ENCODE measurements around the gene OBI1.
"Not testable (repeated sequence)": the region's sequence is repeated elsewhere in the genome, so short reads cannot be mapped to it uniquely, and the experiment has no call there.

The OBI1 gene

GRCh38 chr13:78649997-78650716 is 8.8 kb downstream of the OBI1 start:
- WGBS (ENCODE audit: insufficient coverage, insufficient read length), result 100% methylated on average over 1 of the region's 3 CpGs
- DNase-seq (ENCODE audit: low read depth, low spot score), result no peak
- Histone ChIP-seq H3K4me3 (ENCODE audit: low read length) (no peak overlapping the region), H3K27ac (ENCODE audit: low read length) (no peak overlapping the region), H3K9me3 (ENCODE audit: control insufficient read depth, insufficient read depth, low read length) (no peaks in the 10 kb centered on the region), H3K27me3 (ENCODE audit: control insufficient read depth, insufficient read depth, low read length) (no peaks in the 10 kb centered on the region), H3K4me1 (ENCODE audit: control insufficient read depth, insufficient read depth, low read length) (no peaks in the 10 kb centered on the region; the same call in 1 of the 2 replicates), H3K36me3 (ENCODE audit: control insufficient read depth, insufficient read depth, low read length) (no peaks in the 10 kb centered on the region)

GRCh38 chr13:78647109-78647678 is 11.8 kb downstream of the OBI1 start:
- H3K27me3 ChIP-seq (ENCODE audit: control insufficient read depth, insufficient read depth, low read length); H3K4me1 ChIP-seq (ENCODE audit: control insufficient read depth, insufficient read depth, low read length); DNase-seq (ENCODE audit: low read depth, low spot score); H3K27ac ChIP-seq (ENCODE audit: low read length); H3K4me3 ChIP-seq (ENCODE audit: low read length); H3K9me3 ChIP-seq (ENCODE audit: control insufficient read depth, insufficient read depth, low read length); H3K36me3 ChIP-seq (ENCODE audit: control insufficient read depth, insufficient read depth, low read length): not testable (repeated sequence)
- WGBS (ENCODE audit: insufficient coverage, insufficient read length), result no CpG with 5 or more reads among the region's 11 CpGs

GRCh38 chr13:78638216-78638615 is 20.7 kb downstream of the OBI1 start:
- WGBS (ENCODE audit: insufficient coverage, insufficient read length), result no CpG with 5 or more reads among the region's 4 CpGs
- Histone ChIP-seq H3K4me1 (ENCODE audit: control insufficient read depth, insufficient read depth, low read length) (no peaks in the 10 kb centered on the region), H3K36me3 (ENCODE audit: control insufficient read depth, insufficient read depth, low read length) (no peaks in the 10 kb centered on the region; the same call in 1 of the 2 replicates), H3K27ac (ENCODE audit: low read length) (no peak overlapping the region), H3K4me3 (ENCODE audit: low read length) (no peak overlapping the region), H3K27me3 (ENCODE audit: control insufficient read depth, insufficient read depth, low read length) (no peaks in the 10 kb centered on the region), H3K9me3 (ENCODE audit: control insufficient read depth, insufficient read depth, low read length) (no peaks in the 10 kb centered on the region)
- DNase-seq (ENCODE audit: low read depth, low spot score), result no peak

- Histone ChIP-seq H3K4me3 (ENCODE audit: low read length) (no peak overlapping the region), H3K27ac (ENCODE audit: low read length) (no peak overlapping the region), H3K4me1 (ENCODE audit: control insufficient read depth, insufficient read depth, low read length) (no peaks in the 10 kb centered on the region), H3K27me3 (ENCODE audit: control insufficient read depth, insufficient read depth, low read length) (no peaks in the 10 kb centered on the region), H3K9me3 (ENCODE audit: control insufficient read depth, insufficient read depth, low read length) (no peaks in the 10 kb centered on the region), H3K36me3 (ENCODE audit: control insufficient read depth, insufficient read depth, low read length) (no peaks in the 10 kb centered on the region; the same call in 1 of the 2 replicates)
- no peak for DNase-seq (ENCODE audit: low read depth, low spot score)
Observed at GRCh38 chr13:78636495-78636894, 22.5 kb downstream of the OBI1 start.

GRCh38 chr13:78632996-78633395 is 26.0 kb downstream of the OBI1 start:
- H3K4me1 ChIP-seq (ENCODE audit: control insufficient read depth, insufficient read depth, low read length), result no peaks in the 10 kb centered on the region
- H3K4me3 ChIP-seq (ENCODE audit: low read length), result no peak overlapping the region
- H3K36me3 ChIP-seq (ENCODE audit: control insufficient read depth, insufficient read depth, low read length), result no peaks in the 10 kb centered on the region; the same call in 1 of the 2 replicates
- no CpG with 5 or more reads among the region's 4 CpGs for WGBS (ENCODE audit: insufficient coverage, insufficient read length)
- H3K9me3 ChIP-seq (ENCODE audit: control insufficient read depth, insufficient read depth, low read length), result no peaks in the 10 kb centered on the region
- H3K27me3 ChIP-seq (ENCODE audit: control insufficient read depth, insufficient read depth, low read length), result no peaks in the 10 kb centered on the region
- no peak for DNase-seq (ENCODE audit: low read depth, low spot score)
- H3K27ac ChIP-seq (ENCODE audit: low read length), result no peak overlapping the region

- H3K4me1 ChIP-seq (ENCODE audit: control insufficient read depth, insufficient read depth, low read length), result no peaks in the 10 kb centered on the region
- H3K9me3 ChIP-seq (ENCODE audit: control insufficient read depth, insufficient read depth, low read length), result no peaks in the 10 kb centered on the region
- H3K27ac ChIP-seq (ENCODE audit: low read length), result no peak overlapping the region
- no peak overlapping the region for H3K4me3 ChIP-seq (ENCODE audit: low read length)
- no peak for DNase-seq (ENCODE audit: low read depth, low spot score)
- no peaks in the 10 kb centered on the region; the same call in 1 of the 2 replicates for H3K36me3 ChIP-seq (ENCODE audit: control insufficient read depth, insufficient read depth, low read length)
- no peaks in the 10 kb centered on the region for H3K27me3 ChIP-seq (ENCODE audit: control insufficient read depth, insufficient read depth, low read length)
- no CpG with 5 or more reads among the region's 1 CpG for WGBS (ENCODE audit: insufficient coverage, insufficient read length)
Observed at GRCh38 chr13:78631077-78631476, 27.9 kb downstream of the OBI1 start.

GRCh38 chr13:78630511-78630910 is 28.4 kb downstream of the OBI1 start:
- Histone ChIP-seq H3K36me3 (ENCODE audit: control insufficient read depth, insufficient read depth, low read length) (no peaks in the 10 kb centered on the region; the same call in 1 of the 2 replicates), H3K4me1 (ENCODE audit: control insufficient read depth, insufficient read depth, low read length) (no peaks in the 10 kb centered on the region), H3K27me3 (ENCODE audit: control insufficient read depth, insufficient read depth, low read length) (no peaks in the 10 kb centered on the region), H3K4me3 (ENCODE audit: low read length) (no peak overlapping the region), H3K27ac (ENCODE audit: low read length) (no peak overlapping the region), H3K9me3 (ENCODE audit: control insufficient read depth, insufficient read depth, low read length) (no peaks in the 10 kb centered on the region)
- DNase-seq (ENCODE audit: low read depth, low spot score), result no peak
- no CpG with 5 or more reads among the region's 1 CpG for WGBS (ENCODE audit: insufficient coverage, insufficient read length)

- Histone ChIP-seq H3K27ac (ENCODE audit: low read length) (no peak overlapping the region), H3K4me1 (ENCODE audit: control insufficient read depth, insufficient read depth, low read length) (no peaks in the 10 kb centered on the region), H3K36me3 (ENCODE audit: control insufficient read depth, insufficient read depth, low read length) (no peaks in the 10 kb centered on the region), H3K9me3 (ENCODE audit: control insufficient read depth, insufficient read depth, low read length) (no peaks in the 10 kb centered on the region), H3K4me3 (ENCODE audit: low read length) (no peak overlapping the region), H3K27me3 (ENCODE audit: control insufficient read depth, insufficient read depth, low read length) (no peaks in the 10 kb centered on the region)
- DNase-seq (ENCODE audit: low read depth, low spot score), result no peak
- no CpG with 5 or more reads among the region's 2 CpGs for WGBS (ENCODE audit: insufficient coverage, insufficient read length)
Observed at GRCh38 chr13:78625384-78625783, 33.6 kb downstream of the OBI1 start.

- Histone ChIP-seq H3K9me3 (ENCODE audit: control insufficient read depth, insufficient read depth, low read length) (no peaks in the 10 kb centered on the region), H3K36me3 (ENCODE audit: control insufficient read depth, insufficient read depth, low read length) (no peaks in the 10 kb centered on the region), H3K27me3 (ENCODE audit: control insufficient read depth, insufficient read depth, low read length) (no peaks in the 10 kb centered on the region), H3K27ac (ENCODE audit: low read length) (no peak overlapping the region), H3K4me3 (ENCODE audit: low read length) (no peak overlapping the region), H3K4me1 (ENCODE audit: control insufficient read depth, insufficient read depth, low read length) (no peaks in the 10 kb centered on the region)
- DNase-seq (ENCODE audit: low read depth, low spot score), result no peak
- no CpG with 5 or more reads among the region's 3 CpGs for WGBS (ENCODE audit: insufficient coverage, insufficient read length)
Observed at GRCh38 chr13:78623132-78623531, 35.8 kb downstream of the OBI1 start.

- no peaks in the 10 kb centered on the region; the same call in 1 of the 2 replicates for H3K27me3 ChIP-seq (ENCODE audit: control insufficient read depth, insufficient read depth, low read length)
- H3K27ac ChIP-seq (ENCODE audit: low read length), result no peak overlapping the region
- WGBS (ENCODE audit: insufficient coverage, insufficient read length), result no CpG with 5 or more reads among the region's 2 CpGs
- H3K4me1 ChIP-seq (ENCODE audit: control insufficient read depth, insufficient read depth, low read length), result no peaks in the 10 kb centered on the region
- no peak overlapping the region for H3K4me3 ChIP-seq (ENCODE audit: low read length)
- H3K36me3 ChIP-seq (ENCODE audit: control insufficient read depth, insufficient read depth, low read length), result no peaks in the 10 kb centered on the region; the same call in 1 of the 2 replicates
- DNase-seq (ENCODE audit: low read depth, low spot score), result no peak
- H3K9me3 ChIP-seq (ENCODE audit: control insufficient read depth, insufficient read depth, low read length), result no peaks in the 10 kb centered on the region
Observed at GRCh38 chr13:78620936-78621470, 38.0 kb downstream of the OBI1 start.

Data from iPS DF 6.9 (cell line).